ENCODE data around the gene GMPPA.

GRCh38 chr2:219502618-219503017, 3.9 kb downstream of the GMPPA start:
- TF ChIP-seq EP300 (IDR thresholded peaks at IDR 0.05) (no peak), CTCF (IDR thresholded peaks at IDR 0.05) (no peak), POLR2A (IDR thresholded peaks at IDR 0.05) (no peak)
